MV-4-11 (cell line): ENCODE results near the gene NRXN3.
A peak's percentile ranks its signal among the peaks of the same experiment; 100 is the strongest.

Source experiments
- DNase-seq: peaks from one replicate; lab custom pipeline; 2025; lab: John Stamatoyannopoulos, UW

The NRXN3 gene

DNA sequence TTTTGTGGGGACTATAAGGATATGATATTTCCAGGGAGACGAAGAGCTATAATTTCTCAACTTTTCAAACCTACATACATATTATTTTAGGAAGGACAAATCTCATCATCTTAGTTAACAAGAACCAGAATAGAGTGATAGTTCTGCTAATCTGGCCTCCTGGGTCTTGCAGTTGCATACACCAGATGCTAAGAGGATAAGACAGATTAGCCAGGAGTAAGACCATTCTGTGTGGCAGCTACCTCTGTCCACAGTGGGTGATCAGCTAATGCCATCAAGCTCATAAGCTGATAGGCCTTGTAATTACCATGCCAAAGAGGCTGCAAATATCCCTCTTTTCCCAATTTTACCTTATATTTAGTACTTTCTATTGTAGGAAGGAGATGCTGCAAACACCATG is 776.8 kb downstream of the NRXN3 start:
- no peak for DNase-seq

DNA sequence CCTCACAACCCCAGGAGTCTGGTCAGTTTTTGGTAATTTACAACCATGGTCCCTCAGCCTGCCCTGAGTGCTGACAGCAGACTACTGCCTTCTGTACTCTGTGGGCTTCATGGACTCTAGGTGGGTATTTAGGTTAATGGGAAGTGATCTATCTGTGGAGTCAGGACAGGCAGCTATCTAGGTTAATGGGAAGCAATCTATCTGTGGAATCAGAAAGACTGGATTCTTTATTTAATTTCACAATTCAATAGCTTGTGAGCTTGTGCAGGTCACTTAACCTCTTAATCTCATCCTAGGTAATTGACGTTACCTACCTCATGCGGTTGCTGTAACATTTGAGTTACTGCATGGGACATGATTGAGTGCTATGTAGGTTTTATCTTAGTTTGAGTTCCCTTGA is 777.5 kb downstream of the NRXN3 start:
- DNase-seq, result no peak

DNA sequence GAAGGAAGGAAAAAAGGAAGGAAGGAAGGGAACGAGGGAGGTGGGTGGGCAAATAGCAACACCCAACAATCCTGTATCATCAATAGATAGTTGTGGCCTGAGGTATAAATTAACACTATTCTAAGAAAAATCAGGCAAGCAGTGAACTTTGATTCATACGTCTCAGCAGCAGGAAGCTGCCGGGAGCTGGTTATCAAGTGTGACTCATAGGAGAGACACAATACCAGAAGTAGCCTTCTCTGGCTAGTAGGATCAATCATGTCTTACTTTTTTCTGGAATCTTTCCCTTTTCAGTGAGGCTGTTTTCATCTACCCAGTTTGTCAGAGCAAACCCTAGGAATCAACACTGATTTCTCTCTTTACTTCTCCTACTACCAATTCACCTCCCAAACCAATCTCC is 780.5 kb downstream of the NRXN3 start:
- no peak for DNase-seq

DNA sequence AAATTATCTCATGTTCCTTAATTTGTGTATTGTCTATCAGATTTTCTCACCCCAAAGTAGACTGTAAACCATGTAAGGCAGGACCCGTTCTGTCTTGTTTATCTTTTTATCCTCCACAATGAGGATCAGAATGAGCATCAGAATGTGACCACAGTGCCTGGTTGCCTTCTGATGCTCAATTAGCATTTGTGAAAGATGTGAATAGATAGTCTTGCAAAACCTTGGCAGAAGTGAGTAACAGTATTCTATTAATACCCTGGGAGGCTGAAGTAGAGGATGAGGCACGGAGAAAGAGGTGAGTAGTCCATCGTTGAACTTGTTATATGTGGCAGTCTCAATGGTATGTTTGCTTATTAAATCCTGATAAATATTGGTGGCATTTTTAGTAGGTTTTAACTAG is 781.4 kb downstream of the NRXN3 start:
- no peak for DNase-seq

DNA sequence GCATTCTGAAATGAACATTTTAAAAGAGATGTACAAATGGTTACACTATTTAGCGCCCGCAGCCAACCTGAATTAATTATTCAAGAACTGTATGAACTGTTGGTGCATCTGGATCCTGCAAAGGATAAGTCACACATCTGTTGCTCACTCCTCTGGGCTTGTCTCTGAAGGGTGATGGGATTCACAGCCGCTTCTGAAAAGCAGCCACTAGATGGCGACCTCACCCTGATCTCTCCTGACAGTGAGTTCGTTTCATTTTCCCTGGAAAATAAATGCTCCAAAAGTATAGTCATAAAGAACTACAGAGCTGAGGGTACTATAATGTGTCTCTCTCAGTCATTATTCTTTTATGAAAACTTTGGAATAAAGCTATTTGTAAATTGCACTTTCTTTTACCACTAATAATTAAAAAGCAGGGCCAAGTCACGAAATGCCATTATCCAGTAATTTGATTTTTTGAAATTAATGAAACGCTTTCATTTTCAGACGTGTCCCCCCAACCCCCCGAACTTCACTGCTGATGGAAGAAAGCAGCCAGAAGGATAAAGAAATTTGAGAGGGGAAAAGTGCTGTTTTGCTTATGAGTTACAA is 789.6 kb downstream of the NRXN3 start:
- peak; percentile 26 for DNase-seq

DNA sequence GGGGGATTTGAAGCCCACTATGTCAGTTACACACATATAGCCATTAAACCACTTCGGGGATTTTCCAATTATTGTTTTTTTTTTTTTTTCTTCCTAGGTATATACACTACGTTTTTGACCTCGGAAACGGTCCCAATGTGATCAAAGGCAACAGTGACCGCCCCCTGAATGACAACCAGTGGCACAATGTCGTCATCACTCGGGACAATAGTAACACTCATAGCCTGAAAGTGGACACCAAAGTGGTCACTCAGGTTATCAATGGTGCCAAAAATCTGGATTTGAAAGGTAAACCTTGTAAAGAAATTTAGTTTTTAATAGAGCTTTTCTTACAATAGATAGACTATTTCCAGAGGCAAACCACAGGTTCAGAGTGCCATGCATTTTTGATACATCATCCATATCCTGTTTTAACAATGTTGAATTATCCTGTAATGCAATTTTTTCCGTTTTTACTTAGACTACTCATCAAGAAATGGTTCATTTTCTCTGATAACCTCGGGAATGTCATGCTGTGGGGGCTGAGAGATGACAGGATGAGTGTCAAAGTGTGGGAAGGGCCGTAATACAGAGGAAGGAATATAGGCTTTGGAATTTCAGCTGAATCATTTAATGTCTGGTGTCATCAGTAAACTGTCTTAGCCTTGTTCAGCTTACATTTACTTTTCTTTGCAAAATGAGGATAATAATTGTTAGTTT is 797.1 kb downstream of the NRXN3 start:
- DNase-seq, result no peak

DNA sequence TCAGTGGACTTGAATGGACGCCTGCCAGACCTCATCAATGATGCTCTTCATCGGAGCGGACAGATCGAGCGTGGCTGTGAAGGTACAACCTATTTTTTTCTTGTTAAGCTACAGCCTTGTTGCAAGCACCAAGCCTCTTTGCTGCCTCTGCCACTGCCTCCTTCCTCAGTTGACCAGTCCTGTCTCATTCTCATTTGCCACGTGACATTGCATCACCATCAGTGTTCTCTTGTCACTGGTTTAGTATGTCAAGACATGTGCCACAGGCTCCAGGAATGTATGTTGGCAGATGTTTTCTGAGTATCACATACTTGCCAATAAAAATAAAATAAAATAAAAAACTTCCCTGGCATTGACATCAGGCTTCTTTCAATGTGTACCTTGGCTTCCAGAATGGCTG is 798.1 kb downstream of the NRXN3 start:
- no peak for DNase-seq

DNA sequence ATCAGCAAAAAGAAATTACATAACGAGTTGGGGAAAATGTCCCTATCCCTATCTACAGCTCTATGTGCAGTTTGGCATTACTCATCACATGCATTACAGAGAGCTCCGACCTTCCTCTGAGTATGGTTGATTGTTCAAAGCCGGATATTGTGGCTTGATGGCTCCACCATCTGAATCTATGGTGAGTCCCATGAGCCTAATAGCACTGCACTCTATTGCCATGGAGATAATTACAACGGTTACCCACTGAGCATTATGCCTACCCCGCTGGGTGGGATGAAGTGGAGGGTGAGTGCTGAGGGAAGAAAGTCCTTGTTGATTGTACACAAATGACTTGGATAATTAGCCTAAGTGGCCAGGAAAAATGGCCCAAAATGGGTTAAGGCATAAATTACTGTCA is 800.5 kb downstream of the NRXN3 start:
- no peak for DNase-seq

DNA sequence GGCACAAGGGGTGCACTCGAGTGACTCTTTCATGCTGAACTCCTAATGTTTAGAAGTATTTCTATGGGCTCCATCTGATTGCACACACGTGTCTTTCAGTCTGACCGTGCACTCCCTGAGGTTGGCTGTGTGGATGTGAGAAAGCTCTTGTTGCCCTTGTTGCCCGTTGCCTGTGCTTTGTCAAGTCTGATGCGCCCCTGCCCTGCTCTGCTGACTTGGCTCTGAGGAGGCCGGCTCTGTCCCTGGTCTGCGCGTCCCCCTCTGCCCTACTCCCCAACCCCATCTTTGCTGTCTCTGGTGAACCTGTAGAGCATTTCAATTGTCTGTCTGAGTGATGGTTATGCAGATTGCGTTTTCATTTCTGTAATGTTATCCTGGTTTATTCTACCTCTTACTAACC is 802.3 kb downstream of the NRXN3 start:
- DNase-seq, result no peak

DNA sequence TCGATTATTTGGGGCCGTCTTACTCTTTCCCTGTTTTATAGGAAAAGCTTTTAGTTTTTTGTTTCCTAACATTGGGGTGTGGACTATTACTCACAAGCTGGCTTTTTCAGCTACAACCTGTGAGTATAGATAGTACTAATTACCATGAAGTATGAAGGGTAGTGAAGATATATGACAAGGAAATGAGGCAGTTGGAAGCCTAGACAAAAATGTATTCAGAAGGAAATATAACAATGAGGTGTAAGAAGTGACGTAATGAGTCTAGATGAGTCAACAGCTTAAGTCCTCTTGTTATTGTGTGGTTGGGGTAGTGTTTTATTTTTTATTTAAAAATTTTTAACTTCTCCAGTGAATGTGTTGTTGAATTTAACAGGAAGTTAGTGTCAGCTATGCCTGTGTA is 804.5 kb downstream of the NRXN3 start:
- no peak for DNase-seq

DNA sequence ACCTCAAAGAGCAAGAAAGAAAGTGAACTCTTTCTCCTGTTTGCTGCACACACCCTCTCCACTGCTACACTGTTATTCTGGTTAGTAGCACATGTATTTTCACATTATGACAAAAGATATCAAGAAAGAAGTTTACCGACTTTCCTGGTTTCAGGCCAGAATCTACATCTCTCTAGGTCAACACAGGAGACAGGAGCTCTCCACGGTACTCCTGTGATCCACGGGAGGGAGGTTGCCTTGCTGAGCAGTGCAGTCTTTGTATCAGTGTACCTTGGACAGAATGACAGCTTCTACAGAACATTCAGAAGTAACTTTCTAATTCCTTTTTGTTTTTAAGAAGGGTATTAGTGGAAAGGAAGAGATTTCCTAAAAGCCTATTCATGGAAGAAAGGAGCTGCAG is 805.6 kb downstream of the NRXN3 start:
- DNase-seq, result no peak

DNA sequence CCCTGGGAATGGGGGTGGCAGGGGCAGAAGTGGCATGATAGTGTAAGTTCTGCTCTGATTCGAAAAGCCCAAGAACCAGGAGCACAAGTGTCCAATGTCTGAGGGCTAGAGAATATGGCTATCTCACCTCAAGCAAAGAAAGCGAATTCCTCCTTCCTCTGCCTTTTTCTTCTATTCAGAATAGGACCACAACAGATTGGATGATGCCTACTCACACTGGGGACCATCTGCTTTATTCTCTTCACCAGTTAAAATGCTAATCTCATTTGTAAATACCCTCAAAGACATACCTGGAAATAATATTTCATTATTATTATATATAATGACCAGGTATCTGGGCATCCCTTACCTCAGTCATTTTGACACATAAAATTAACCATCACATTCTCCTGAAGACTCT is 808.7 kb downstream of the NRXN3 start:
- no peak for DNase-seq

DNA sequence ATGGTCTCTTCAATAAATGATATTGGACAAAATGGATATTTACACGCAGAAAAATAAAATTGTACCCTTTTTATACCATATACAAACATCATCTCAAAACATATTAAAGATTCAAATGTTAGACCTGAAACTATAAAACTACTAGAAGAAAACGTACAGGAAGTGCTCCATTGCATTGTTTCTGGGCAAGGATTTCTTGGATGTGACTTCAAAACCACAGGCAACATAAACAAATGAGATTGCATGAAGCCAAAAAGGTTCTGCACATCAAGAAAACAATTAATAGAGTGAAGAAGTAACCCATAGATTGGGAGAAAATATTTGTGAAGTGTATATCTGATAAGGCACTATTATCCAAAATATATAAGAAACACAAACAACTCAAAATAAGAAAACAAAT is 812.4 kb downstream of the NRXN3 start:
- no peak for DNase-seq

DNA sequence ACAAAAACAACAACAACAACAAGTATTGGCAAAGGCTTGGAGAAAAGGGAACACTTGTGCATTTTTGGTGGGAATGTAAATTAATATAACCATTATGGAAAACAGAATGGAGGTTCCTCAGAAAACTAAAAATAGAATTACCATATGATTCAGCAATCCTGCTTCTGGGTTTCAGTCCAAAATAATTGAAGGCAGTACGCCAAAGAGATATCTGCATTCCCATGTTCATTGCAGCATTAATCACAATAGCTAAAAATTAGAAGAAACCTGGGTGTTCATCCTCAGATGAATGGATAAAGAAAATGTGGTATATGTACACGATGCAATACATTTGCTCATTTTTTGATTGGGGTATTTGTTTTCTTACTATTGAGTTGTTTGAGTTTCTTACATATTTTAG is 813.0 kb downstream of the NRXN3 start:
- DNase-seq, result no peak

DNA sequence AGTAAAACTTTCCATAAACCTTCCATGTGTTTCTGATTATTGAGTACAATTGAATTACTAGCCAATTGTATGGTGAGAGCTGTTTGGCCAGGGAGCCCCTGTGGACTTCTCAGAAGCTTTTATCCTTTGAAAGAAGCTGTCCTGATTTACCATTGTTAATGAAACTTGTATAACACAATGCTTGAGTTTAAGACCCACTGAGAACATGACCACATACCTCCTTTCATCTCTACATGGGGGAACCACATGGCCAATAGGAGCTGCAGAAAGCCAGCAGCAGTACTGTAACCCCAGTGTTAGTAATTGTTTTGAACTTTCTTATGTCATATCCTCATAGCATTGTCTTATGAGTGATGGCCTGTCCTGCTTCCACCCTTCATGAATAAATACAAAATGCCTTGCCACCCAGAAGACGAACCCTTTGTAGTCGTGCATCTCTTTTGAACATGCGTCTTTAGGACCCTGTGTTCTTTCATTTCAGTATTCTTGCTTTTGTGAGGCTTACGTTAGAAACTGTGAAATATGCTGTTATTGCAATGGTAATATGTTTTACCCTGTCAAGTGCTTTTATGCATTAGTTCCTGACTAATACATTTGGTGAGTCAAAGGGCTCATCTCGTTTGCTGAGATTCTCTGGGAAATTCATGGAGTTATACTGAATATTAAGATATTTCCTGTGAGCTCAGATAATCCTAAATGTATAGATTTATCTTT is 815.7 kb downstream of the NRXN3 start:
- DNase-seq, result no peak

DNA sequence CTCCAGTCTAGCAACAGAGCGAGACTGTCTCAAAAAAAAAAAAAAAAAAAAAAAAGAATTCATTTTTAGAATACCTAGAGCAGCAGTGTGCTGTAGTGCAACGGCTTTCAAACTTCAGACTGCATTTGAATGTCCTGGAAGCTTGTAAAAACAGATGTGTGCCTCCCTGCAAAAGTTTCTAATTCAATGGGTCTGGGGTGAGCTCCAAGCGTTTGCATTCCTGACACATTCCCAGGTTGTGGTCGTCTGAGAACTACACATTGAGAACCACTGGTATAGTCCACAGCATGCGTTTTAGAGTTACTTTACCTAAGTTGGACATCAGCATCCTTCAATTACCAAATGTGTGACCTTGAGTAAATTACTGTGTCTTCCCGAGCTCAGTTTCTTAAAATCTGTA is 816.8 kb downstream of the NRXN3 start:
- no peak for DNase-seq

DNA sequence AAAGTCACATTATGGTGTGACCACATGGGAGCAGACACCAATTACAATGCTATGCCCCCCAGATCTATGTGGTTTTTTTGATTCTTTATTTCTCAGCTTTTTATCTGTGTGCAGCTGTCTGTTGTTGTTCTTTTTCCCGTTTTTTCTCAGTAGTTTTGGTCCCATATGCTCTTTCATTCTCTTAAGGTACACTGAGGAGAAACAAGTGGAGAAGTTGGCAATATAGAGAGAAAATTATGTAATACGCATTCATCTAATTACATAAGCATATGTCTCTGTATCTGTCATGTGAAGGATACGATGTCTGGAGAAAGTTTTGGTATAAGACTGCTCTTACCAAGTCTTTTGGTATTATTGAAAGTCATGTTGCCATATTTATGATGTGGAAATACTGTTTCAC is 819.0 kb downstream of the NRXN3 start:
- no peak for DNase-seq

DNA sequence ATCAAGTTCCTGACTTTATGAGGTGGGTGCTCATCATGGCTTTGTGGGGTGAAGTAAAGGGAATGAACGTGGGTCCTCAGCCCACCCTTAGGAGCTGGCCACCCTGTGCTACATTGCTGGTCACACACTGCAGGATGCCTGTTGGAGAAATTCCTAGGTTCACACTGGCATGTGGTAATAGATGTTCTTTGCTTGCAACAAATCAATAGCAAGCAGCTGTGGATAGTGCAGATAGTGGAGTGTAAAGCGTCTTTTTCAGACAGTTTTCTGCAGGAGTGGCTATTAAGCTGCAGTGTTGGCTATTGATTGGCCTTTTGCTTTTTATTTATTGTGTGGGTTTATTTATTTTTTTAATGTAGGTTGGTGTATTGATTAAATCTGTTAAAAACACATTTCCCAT is 822.7 kb downstream of the NRXN3 start:
- no peak for DNase-seq

DNA sequence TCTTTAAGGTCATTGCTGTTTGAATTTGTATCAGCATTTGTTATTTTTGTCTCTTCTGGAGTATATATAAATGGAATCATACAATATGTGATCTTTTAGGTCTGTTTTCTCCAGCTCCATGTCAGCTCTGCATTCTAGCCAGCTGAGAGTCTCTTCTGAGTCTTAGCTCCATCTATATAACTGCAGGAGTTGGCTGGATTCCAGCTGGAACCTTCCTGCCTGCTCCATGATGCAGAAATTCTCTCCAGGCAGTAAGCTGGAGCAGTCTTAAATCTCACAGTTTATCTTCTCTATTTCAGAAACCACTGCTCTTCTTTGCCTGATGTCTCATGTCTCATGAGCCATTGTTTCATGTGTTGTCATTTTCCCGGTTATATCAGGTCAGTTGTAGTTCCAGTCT is 827.6 kb downstream of the NRXN3 start:
- no peak for DNase-seq

DNA sequence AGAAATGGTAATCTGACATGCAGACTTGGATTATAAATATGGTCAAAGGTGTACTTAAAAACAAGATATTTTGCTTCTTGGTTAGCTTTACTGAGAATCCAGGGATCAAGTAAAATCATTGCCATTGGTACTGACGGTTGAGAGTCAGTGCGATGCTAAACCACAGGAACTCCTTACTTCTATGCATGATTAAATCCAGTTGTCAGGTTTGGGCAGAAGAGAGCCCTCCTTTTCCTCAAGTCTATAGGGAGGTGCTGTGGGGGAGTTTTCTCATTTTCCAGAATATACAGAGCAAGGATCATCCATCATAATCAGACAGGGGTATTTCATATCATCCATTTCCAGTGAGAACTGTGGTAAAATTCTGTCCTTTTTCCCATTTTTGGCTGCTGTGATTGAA is 839.1 kb downstream of the NRXN3 start:
- no peak for DNase-seq

DNA sequence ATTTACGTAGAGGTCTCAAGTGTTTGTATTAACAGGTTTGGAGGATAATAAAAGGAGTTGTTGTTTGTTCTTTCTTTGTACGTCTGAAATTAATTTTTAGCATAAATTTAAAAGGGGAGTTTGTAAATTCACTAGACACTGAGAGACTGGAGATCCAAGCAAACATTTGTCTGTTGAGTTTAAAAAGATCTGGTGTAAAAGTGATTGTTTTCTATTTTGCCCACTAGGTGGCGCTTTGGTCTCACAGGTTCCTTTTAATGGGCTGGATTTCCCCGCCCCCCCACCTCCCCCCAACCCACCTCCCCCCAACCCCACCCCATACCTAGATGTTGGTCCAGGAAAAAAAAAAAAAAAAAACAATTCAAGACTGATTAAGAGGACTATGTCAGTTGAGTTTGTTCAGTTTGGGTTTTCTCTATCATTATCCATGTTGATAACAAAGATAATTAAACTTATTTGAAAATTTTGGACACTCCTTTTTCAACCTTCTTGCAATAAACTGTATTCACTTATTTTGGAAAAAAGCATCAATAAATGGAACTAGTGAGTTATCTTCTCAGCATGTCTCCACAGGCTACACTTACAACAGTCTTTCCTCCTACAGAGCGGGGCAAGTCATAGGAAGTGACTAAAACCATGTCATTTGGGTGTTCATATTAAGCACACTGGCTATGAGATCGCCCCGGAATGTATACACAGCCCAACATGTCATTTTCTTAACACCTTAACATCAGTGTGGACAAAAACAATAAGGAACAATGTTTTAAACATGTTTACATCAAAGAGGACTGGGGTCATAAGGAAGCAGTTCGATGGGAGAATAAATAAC is 841.1 kb downstream of the NRXN3 start:
- DNase-seq, result no peak

DNA sequence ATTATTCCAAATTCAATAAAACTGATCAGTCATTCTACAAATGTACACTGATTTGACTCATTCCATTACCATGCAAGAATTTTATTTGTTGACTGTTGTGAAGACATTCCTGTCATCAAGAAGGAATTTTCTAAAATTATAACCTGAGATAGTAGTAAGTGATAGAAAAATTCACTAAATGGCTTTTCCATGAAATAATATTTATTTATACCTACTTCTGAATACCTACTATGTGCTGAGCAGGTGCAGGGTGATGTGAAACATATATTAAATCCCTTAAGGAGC is 841.7 kb downstream of the NRXN3 start:
- no peak for DNase-seq
